GM12878 (cell line): ENCODE data around the gene NRAS. TPM values are rescaled to one million over a fixed set of nuclear protein-coding genes. Genes with fewer than 3 reads are reported as not detected.

Source experiments
- CEBPZ ChIP-seq: fragments of 150-350 bp; IDR thresholded peaks from 2 replicates; pipeline ENCODE4 v1.6.1; 2016; ENCODE audit warnings: low read depth, low read length
- CHD1 ChIP-seq: IDR thresholded peaks from 2 replicates; pipeline ENCODE4 v1.6.1; 2012; ENCODE audit warnings: low read depth, low read length, improper control_type of control experiment
- GABPA ChIP-seq: IDR thresholded peaks from 2 replicates; pipeline ENCODE4 v1.6.1; 2014; ENCODE audit warnings: antibody characterized with exemption, low read depth, mild to moderate bottlenecking, inconsistent platforms
- KDM1A ChIP-seq: fragments of 200-600 bp; sonication (generic); IDR thresholded peaks from 2 replicates; pipeline ENCODE4 v1.6.1; 2016; ENCODE audit warnings: borderline replicate concordance
- NFYB ChIP-seq: IDR thresholded peaks from 2 replicates; pipeline ENCODE4 v1.6.1; 2011; ENCODE audit warnings: low read depth, mild to moderate bottlenecking, low read length, improper control_type of control experiment, moderate library complexity; ENCODE audit not compliant: insufficient read depth
- PAX5 ChIP-seq: IDR thresholded peaks from 2 replicates; pipeline ENCODE4 v1.6.1; 2011; ENCODE audit warnings: low read depth, low read length, borderline replicate concordance
- POLR2AphosphoS2 ChIP-seq: IDR thresholded peaks from 2 replicates; pipeline ENCODE4 v1.6.1; 2011; ENCODE audit warnings: low read depth, mild to moderate bottlenecking, low read length, improper control_type of control experiment, moderate library complexity
- RUNX3 ChIP-seq: IDR thresholded peaks from 2 replicates; pipeline ENCODE4 v1.6.1; 2012; ENCODE audit warnings: low read length, inconsistent platforms
- SIN3A ChIP-seq: IDR thresholded peaks from 2 replicates; pipeline ENCODE4 v1.6.1; 2012; ENCODE audit warnings: low read depth, low read length, improper control_type of control experiment
- SIX5 ChIP-seq: IDR thresholded peaks from 2 replicates; pipeline ENCODE4 v1.6.1; 2011; ENCODE audit warnings: mild to moderate bottlenecking, low read depth, low read length, moderate library complexity; ENCODE audit not compliant: severe bottlenecking
- SREBF2 ChIP-seq: IDR thresholded peaks from 2 replicates; pipeline ENCODE4 v1.6.1; 2012; ENCODE audit warnings: mild to moderate bottlenecking, low read length
- TARDBP ChIP-seq: IDR thresholded peaks from 2 replicates; pipeline ENCODE4 v1.6.1; 2016; ENCODE audit warnings: borderline replicate concordance
- TBL1XR1 ChIP-seq: IDR thresholded peaks from 2 replicates; pipeline ENCODE4 v1.6.1; 2012; ENCODE audit warnings: low read depth, low read length, improper control_type of control experiment
- ZNF217 ChIP-seq: fragments of 450-650 bp; IDR thresholded peaks from 2 replicates; pipeline ENCODE4 v1.6.1; 2017; ENCODE audit warnings: antibody characterized with exemption, mild to moderate bottlenecking
- ZZZ3 ChIP-seq: IDR thresholded peaks from 2 replicates; pipeline ENCODE4 v1.6.1; 2011; ENCODE audit warnings: low read depth; ENCODE audit not compliant: control insufficient read depth, insufficient read length
- polyA plus RNA-seq, 11 experiments: library from polyadenylated mRNA; depleted of rRNA in 4 of 11; unstranded in 6 of 11; stranded (reverse) in 5 of 11; fragments of >200 nt; fragmentation: Nextera tagmentation in 4 of 11; fragmentation: Illumina TruSeq in 1 of 11; extraction: Ambion mirVana in 4 of 11; extraction: Trizol in 1 of 11; gene quantifications; 1 replicate in 1 of 11; 2 replicates in 10 of 11; pipeline versions ENCODE4 v1.2.1 to v1.2.3, GENCODE V29; 2011 to 2016; ENCODE audit warnings: inconsistent platforms in 2 of 11, missing spikeins in 2 of 11, low read depth in 1 of 11
- total RNA-seq, 4 experiments: library from RNA; depleted of rRNA in 3 of 4; stranded (reverse); fragments of >200 nt in 3 of 4; fragmentation: Illumina TruSeq in 1 of 4; extraction: Trizol in 1 of 4; gene quantifications; 2 replicates each; pipeline versions ENCODE4 v1.2.1 to v1.2.3, GENCODE V29; 2013 to 2021
- TF ChIP-seq, protein P1 (sequence below): fragments of 450-650 bp; formaldehyde crosslinking; IDR thresholded peaks from 2 replicates; pipeline ENCODE4 v1.4.0; 2022; ENCODE audit warnings: mild to moderate bottlenecking, moderate library complexity
- TF ChIP-seq, protein P2 (sequence below): fragments of 450-650 bp; IDR thresholded peaks from 2 replicates; pipeline ENCODE4 v1.6.1; 2014; ENCODE audit warnings: mild to moderate bottlenecking
- TF ChIP-seq, protein P3 (sequence below): IDR thresholded peaks from 2 replicates; pipeline ENCODE4 v1.6.1; 2012; ENCODE audit warnings: low read length, inconsistent platforms

Gene NRAS
- total and polyA plus RNA-seq, 10 of the 15 experiments (the other 5 are each of a cell fraction or from before 2014, with no cell fraction given), result 31.7 to 73.2 (median 66.2) TPM

DNA sequence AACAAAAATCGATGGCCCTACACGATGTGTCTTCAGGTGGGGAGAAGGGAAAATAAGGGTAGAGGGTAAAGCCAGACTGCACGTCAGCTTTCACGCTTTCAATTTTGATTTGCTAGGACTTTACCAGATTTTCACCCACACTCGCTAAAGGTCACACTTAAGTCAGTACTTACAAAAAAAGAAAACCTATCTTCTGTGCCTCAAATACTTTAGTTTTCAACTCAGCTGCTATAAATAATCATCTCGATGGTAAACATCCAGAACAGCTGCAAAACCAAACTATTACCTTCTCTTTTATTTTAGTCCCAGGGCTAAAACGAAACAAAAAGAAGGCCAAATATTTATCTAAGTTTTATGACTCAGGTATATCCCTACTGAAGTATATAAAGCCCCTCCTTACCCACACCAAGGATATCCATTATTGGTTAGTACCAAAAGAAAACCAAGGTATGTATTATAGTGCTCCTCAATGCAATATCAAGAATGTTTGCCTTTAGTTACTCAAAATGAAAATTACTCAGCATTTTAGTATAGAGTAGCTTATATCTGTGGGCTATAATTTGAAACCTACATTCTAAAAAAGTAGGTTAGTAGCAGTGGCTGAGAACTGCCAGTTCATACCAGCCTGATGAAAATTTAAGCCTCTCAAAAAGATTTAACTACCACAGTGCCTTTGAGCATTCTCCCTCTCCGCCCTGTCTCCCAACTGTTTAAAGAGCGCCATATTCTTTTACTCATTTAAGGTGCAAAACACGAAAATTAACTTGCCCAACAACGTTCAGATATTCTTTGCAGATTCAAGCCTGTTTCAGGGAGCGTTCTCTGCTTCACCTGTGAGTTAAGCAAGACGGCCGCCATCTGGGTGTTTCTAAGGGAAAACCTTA is 39.7 kb upstream of the NRAS start (continued):
- TF ChIP-seq CHD1, result no peak
- no peak for TF ChIP-seq KDM1A
- no peak for TF ChIP-seq SIX5
- no peak for TF ChIP-seq PAX5
- TF ChIP-seq, protein P1, sequence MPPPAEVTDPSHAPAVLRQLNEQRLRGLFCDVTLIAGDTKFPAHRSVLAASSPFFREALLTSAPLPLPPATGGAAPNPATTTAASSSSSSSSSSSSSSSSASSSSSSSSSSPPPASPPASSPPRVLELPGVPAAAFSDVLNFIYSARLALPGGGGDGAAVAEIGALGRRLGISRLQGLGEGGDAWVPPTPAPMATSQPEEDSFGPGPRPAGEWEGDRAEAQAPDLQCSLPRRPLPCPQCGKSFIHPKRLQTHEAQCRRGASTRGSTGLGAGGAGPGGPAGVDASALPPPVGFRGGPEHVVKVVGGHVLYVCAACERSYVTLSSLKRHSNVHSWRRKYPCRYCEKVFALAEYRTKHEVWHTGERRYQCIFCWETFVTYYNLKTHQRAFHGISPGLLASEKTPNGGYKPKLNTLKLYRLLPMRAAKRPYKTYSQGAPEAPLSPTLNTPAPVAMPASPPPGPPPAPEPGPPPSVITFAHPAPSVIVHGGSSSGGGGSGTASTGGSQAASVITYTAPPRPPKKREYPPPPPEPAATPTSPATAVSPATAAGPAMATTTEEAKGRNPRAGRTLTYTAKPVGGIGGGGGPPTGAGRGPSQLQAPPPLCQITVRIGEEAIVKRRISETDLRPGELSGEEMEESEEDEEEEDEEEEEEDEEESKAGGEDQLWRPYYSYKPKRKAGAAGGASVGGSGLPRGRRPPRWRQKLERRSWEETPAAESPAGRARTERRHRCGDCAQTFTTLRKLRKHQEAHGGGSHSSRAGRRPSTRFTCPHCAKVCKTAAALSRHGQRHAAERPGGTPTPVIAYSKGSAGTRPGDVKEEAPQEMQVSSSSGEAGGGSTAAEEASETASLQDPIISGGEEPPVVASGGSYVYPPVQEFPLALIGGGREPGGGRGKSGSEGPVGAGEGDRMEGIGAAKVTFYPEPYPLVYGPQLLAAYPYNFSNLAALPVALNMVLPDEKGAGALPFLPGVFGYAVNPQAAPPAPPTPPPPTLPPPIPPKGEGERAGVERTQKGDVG (CRISPR knock-in tag), result no peak
- TF ChIP-seq TBL1XR1, result peak; percentile 76; the same call in 1 of the 2 replicates
- no peak for TF ChIP-seq GABPA
- no peak for TF ChIP-seq ZZZ3
- TF ChIP-seq, protein P2, sequence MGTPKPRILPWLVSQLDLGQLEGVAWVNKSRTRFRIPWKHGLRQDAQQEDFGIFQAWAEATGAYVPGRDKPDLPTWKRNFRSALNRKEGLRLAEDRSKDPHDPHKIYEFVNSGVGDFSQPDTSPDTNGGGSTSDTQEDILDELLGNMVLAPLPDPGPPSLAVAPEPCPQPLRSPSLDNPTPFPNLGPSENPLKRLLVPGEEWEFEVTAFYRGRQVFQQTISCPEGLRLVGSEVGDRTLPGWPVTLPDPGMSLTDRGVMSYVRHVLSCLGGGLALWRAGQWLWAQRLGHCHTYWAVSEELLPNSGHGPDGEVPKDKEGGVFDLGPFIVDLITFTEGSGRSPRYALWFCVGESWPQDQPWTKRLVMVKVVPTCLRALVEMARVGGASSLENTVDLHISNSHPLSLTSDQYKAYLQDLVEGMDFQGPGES, result no peak
- peak; percentile 79 for TF ChIP-seq RUNX3
- TF ChIP-seq TARDBP, result no peak
- TF ChIP-seq POLR2AphosphoS2, result no peak
- no peak for TF ChIP-seq ZNF217
- TF ChIP-seq SREBF2, result no peak
- TF ChIP-seq, protein P3, sequence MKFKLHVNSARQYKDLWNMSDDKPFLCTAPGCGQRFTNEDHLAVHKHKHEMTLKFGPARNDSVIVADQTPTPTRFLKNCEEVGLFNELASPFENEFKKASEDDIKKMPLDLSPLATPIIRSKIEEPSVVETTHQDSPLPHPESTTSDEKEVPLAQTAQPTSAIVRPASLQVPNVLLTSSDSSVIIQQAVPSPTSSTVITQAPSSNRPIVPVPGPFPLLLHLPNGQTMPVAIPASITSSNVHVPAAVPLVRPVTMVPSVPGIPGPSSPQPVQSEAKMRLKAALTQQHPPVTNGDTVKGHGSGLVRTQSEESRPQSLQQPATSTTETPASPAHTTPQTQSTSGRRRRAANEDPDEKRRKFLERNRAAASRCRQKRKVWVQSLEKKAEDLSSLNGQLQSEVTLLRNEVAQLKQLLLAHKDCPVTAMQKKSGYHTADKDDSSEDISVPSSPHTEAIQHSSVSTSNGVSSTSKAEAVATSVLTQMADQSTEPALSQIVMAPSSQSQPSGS, result peak; percentile 82
- no peak for TF ChIP-seq SIN3A
- TF ChIP-seq NFYB, result no peak
- no peak for TF ChIP-seq CEBPZ
